HG03159 (cell line): Measurements from ENCODE around the gene RBMS3.
"Not testable (repeated sequence)": the region's sequence is repeated elsewhere in the genome, so short reads cannot be mapped to it uniquely, and the experiment has no call there.

Source experiments
- ATAC-seq: cut with Tn5 transposase; IDR thresholded peaks from one replicate; pipeline ENCODE4 v1.9.1; 2021; ENCODE audit warnings: mild to moderate bottlenecking, moderate library complexity; ENCODE audit not compliant: unreplicated experiment

RBMS3 gene

GRCh38 chr3:29759411-29760225 lies 478.7 kb downstream of the RBMS3 start:
- ATAC-seq, result no peak

DNA sequence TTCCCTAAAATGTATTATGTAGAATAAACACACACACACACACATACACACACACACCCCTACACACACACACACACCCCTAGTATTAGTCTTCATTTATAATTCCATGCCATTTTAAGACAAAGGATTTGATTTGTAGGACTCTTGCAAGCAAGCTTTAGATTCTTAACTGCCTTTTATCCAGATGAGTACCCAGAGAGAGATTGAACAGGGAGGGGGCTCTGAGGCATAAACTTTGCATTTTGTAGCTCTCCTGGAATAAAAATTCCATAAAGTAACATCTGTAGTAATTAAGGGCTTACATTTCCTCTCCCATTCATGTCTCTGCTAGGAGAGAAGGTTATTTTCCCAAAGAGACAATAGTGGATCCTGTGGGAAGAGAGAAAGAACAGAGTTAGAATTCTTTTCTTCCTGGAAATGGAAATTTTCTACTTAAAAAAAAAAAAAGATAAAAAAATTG lies 479.4 kb downstream of the RBMS3 start:
- no peak for ATAC-seq

GRCh38 chr3:29761517-29761916 lies 480.6 kb downstream of the RBMS3 start:
- ATAC-seq, result no peak

DNA sequence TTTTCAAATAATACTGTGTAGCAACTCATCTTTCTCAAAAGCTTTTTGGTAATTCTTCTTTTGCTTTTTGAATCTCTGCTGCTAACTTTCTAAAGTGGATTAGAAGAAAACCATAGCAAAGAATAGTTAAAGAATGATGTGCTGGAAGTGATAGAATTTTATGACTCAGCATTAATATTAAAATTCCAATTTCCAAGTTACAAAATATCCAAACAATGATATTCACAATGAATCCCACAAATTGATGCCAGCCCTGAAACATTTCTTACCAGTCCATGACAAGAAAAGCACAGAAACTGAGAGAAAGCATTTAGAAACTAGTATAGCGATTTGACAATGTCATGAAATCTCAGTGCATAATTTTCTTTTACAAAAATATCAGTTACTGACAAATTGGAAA lies 482.2 kb downstream of the RBMS3 start:
- no peak for ATAC-seq

DNA sequence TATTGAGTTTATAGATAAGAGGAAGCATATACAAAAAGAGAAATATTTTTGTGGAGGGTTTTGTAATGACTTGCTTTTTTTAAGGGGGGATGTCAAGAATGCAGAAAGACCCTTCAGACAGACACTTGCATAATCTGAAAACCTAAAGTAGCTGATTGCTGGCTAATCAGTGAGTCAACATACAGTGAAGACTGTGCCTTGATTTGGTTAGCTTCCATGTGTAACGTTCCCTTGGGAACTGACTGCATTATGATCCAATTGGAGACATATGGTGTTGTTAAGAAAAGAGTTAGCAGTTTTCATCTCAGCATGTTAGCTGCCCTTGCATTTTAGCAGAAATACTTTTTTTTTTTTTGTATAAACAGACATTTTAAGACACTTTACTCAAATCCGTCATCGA lies 483.2 kb downstream of the RBMS3 start:
- ATAC-seq, result no peak

GRCh38 chr3:29764603-29765254 lies 483.9 kb downstream of the RBMS3 start:
- no peak for ATAC-seq

DNA sequence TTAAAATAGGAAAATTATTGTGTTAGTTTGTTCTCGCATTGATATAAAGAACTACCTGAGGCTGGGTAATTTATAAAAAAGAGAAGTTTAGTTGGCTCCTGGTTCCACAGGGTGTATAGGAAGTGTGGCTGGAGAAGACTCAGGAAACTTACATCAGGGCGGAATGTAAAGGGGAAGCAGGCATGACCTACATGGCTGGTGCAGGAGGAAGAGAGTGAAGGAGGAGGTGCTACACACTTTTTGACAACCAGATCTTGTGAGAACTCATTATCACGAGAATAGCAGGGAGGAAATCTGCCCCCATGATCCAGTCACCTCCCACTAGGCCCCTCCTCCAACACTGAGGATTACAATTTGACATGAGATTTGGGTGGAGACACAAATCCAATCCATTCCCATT lies 490.7 kb downstream of the RBMS3 start:
- no peak for ATAC-seq

- ATAC-seq, result no peak
Observed at GRCh38 chr3:29772436-29772835, 491.6 kb downstream of the RBMS3 start.

DNA sequence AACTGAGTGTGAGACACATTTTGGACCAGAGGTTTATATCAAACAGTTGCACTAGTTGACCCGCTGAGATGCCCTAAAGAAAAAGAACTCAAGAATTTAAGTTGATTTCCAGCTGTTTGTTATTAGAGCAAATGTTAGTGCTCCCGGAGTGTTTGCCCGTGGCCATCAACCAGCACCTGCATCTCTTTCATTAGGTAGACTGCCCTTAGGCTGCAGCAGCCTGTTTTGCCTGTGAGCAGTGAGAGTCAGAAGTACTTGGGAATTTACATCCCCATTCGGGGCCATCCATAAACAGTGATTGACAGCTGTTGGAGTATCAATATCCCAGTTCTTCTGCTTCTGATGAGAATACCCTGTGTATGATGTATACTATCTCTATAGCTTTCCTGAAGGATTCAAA lies 492.6 kb downstream of the RBMS3 start:
- ATAC-seq, result no peak

GRCh38 chr3:29775340-29775739 lies 494.5 kb downstream of the RBMS3 start:
- no peak for ATAC-seq

GRCh38 chr3:29777869-29778268 lies 497.0 kb downstream of the RBMS3 start:
- no peak for ATAC-seq

DNA sequence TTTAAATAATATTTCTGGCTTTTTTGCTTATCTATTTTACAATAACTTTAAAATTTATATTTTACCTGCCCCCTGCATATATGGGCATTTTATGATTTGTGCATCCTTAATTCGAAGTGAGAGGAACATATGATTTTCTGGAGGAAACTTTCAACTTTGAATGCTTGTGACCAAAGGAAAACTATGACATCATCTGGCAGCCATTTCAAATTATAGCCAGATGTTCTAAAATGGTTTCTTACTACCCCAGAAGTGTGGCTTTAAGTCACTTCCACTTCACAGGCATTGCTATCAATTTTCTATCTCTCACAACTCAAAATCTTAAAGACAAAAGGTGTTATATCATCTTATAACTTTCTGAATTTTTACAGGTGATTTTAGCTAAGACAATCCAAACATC lies 508.8 kb downstream of the RBMS3 start:
- ATAC-seq, result no peak

GRCh38 chr3:29796808-29797207 lies 515.9 kb downstream of the RBMS3 start:
- no peak for ATAC-seq

- ATAC-seq, result no peak
Observed at GRCh38 chr3:29802057-29802456, 521.2 kb downstream of the RBMS3 start.

DNA sequence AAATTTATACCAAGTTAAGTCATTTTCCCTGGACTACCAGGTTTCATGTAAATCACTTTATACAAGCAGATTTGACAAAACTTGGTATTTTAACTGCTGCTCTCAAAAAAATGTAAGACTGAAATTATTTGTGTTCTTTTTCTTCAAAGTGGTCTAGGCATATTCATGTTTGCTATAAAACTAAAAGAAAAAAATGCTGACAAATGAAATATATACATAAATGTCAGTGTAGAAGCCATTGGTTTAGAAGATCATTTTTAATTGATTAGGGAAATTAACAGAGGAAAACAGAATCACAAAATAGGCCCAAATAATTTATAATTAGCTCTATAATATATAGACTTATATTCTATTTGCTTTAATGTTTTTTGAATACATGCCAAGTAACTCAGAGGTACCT lies 523.2 kb downstream of the RBMS3 start:
- no peak for ATAC-seq

GRCh38 chr3:29805757-29806156 lies 524.9 kb downstream of the RBMS3 start:
- ATAC-seq, result no peak

DNA sequence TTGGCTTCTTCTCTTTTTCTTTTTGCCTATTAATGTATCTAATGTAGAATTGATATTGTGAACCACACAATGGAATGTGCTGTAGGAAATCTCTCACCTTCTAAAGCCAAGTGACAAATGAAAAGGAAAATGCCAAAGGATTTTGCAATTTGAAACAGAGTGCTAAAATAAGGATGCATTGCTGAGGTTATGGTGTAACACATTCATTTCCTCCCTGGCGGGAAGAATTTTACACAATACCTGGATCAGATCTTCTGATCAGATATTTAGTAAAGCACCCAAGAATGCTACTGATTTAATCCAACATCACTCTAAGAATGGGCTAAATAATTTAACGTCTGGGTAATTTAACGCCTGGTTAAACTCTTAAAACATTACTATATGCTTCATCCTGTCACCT lies 527.5 kb downstream of the RBMS3 start:
- ATAC-seq, result not testable (repeated sequence)

DNA sequence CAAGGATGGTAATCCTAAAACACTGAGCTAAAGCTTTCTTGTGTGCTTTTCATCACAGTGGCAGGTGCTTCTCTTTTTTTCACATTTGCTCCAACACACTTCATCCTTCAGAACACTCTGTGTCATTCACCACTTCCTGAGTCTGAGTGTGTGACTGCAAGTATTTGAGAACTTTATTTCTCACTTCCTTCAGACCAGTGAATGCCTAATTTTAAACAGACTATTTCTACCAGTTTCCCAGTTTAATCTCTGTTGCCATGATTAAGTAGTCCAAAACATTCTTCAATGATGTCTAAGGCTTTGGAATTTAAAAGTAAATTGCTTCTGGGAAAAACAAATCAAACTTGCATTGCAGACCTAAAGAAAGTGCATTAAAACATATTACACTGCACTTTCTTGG lies 541.2 kb downstream of the RBMS3 start:
- ATAC-seq, result no peak

- no peak for ATAC-seq
Observed at GRCh38 chr3:29823233-29823632, 542.4 kb downstream of the RBMS3 start.

DNA sequence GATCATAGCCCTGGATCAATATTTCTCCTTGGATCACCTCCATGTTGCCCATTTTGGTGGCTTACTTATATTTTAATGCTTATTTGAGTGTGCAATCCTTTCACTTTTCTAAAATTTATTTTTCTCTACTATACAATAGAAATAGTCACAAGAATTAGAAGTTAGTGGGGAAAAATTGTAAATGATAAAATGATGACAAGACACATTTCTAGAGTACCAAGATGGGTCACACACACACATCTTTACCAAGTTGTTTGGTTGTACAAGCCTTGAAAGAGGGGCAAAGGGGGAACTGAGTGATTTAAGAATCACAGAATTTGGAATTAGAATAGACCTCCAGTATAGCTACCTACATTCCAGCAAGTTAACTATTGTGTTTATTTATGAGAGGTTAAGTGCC lies 545.8 kb downstream of the RBMS3 start:
- no peak for ATAC-seq

DNA sequence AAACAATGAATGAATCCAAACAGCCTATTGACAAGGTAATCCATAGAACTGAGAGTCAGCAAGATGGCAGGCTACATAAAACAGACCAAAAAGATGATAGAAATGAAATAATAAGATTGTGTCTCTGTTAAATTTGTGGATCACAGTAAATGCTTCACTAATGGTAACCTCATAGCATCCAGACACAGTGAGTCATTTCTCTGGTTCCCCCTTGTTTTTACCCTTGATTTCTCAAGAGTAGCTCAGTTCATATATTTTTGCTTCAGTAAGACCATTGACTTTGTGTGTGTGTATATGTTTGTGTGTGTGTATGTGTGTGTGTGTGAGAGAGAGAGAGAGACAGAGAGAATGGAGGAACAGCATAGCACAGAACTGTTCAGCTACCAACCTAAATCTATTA lies 546.9 kb downstream of the RBMS3 start:
- no peak for ATAC-seq

DNA sequence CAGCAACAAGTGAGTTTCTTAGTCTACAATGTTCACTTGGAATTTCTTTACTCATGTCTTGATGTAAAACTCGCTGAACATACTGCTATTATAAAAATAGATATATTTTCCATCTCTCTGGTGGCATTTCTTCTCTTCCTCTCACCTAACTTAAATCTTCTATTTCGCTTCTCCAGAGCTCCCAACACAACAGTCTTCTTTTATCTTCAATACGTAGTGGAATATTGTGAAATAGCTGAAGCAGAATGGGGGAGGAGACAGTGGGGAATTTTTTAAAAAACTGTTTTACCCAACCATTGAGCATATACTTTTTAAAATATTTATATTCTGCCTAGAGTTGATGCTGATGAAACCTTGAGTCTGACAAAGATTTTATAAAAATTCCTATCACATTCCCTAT lies 548.5 kb downstream of the RBMS3 start:
- no peak for ATAC-seq
